HK-2 (cell line): ENCODE measurements around the gene NACC1.

Experiments used
- DNase-seq: peaks from one replicate; pipeline ENCODE4 v3.0.0-alpha.2; 2018; ENCODE audit not compliant: unreplicated experiment

The NACC1 gene

GRCh38 chr19:13087795-13088537 is 30.1 kb upstream of the NACC1 start:
- no peak for DNase-seq

GRCh38 chr19:13089139-13089856 is 28.8 kb upstream of the NACC1 start:
- no peak for DNase-seq

DNA sequence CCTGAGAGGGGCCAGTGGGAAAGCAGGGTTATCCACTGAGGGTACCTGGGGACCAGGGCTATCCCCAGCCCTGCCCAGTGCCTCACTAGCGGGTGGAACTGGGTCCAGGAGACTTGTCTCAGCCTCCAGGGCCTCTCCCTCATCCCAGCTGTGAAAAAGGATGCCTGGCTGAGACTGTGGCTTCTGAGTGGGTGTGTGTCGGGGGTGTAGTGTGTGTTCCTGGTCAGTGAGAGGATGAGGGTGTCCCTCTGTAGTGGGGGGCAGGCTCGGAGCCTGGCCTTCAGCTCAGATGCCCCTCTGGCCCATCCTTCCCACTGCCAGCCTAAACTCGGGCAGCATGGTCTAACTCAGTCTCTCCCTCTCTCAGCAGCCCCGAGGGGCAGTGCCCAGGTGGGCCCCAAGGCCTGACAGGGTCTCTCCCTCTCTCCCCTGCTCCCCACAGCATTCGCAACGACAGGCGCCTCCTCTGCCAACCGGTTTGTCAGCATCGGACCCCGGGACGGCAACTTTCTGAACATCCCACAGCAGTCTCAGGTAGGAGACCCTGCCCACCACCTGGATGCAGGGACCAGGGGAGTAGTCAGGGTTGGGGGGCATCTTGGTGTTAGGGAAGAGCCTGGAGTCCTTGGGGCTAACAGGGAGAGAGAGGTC is 28.1 kb upstream of the NACC1 start:
- DNase-seq, result no peak

GRCh38 chr19:13090511-13091231 is 27.4 kb upstream of the NACC1 start:
- DNase-seq, result no peak

GRCh38 chr19:13091400-13092157 is 26.5 kb upstream of the NACC1 start:
- DNase-seq, result peak; percentile 42

DNA sequence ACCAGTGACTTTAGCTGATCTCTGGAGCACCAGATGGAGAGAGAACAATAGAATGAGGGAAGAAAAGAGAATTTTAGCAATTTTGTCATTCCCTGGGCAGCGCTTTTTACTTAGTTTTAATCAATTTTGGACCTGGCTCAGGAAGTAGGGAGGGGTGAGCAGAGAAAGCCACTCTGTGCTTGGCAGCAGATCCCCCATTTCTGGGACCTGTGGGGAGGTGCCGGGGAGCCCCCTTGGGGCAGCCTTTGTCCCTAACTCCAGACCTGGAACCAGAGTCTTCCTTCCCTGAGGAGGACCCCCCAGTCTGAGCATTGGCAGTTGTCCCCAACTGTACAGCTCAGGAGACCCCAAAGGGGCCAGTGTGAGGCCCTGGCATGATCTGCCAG is 25.9 kb upstream of the NACC1 start:
- DNase-seq, result no peak

GRCh38 chr19:13092606-13093235 is 25.3 kb upstream of the NACC1 start:
- peak; percentile 62 for DNase-seq

DNA sequence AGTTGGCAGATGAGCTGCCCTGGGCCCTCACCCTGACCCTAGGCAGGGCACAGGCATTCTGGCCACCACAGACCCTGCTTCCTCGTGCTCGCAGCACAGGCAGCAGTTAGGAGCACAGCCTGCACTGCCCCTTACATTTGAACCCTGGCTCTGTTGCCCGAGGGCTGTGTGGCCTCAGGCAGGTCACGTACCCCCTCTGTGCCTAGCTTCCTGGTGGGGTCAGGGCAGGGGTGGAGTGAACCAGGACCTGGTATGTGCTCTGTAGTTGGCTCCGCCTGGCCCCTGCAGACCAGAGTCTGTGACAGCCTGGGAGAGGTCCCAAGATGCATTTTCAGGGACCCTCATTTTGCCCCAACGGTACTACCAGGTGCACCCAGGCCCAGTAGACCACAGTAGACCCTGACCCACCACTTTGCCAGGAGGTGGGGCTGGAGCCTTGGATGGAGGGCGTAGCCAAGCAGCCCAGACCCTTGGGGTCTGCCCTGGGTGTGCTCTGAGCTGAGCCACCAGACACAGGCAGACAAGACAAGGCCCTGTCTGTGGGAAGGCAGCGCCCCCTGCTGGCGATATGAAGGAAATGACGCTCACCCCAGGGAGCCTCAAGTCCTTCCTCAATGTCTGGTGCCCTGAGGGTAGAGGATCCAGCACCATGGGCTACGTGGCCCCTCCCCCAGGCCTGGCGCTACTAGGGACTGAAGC is 24.5 kb upstream of the NACC1 start:
- peak; percentile 83 for DNase-seq

GRCh38 chr19:13094106-13094504 is 24.0 kb upstream of the NACC1 start:
- no peak for DNase-seq

GRCh38 chr19:13094771-13095392 is 23.2 kb upstream of the NACC1 start:
- DNase-seq, result no peak

- DNase-seq, result no peak
Measured at GRCh38 chr19:13095393-13095784, 22.7 kb upstream of the NACC1 start.

- no peak for DNase-seq
Measured at GRCh38 chr19:13095934-13096927, 21.8 kb upstream of the NACC1 start.

- DNase-seq, result no peak
Measured at GRCh38 chr19:13097033-13097462, 21.0 kb upstream of the NACC1 start.

DNA sequence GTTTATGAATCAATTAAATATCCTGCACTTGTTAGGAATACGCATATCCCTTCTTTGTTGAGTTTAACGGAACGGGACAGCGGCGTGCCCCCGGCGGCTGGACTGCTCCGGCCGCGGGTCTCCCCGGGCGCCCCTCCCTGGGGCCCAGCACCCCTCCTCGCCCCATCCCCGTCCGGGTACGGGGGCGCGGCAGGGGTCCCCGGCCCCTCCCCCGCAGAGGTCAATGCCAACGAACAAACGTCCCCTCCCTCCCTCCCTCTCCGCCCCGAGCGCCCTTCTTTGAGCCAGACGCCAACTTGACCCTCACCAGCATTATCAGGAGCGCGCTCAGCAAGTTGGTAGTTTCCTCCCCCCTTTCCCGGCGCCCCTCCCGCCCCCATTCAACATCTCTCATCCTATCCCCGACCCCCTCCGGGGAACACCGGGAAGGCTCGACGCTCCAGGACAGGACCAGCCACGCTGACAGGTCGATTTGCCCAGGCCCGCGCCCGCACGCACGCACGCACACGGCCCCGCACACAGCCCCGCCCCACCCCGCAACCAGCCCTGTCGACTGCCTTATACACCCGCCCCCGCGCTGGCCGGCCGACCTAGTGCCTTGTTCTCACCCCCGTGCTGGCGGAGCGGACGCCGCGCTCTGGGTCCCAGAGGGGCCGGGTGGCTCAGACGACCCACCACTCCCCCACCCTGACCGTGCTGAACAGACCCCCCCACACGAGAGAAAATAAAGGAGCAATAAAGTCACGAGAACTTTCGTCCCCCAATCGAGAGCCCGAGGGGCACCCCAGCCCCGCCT is 20.4 kb upstream of the NACC1 start:
- DNase-seq, result no peak

GRCh38 chr19:13098277-13099072 is 19.6 kb upstream of the NACC1 start:
- DNase-seq, result no peak

DNA sequence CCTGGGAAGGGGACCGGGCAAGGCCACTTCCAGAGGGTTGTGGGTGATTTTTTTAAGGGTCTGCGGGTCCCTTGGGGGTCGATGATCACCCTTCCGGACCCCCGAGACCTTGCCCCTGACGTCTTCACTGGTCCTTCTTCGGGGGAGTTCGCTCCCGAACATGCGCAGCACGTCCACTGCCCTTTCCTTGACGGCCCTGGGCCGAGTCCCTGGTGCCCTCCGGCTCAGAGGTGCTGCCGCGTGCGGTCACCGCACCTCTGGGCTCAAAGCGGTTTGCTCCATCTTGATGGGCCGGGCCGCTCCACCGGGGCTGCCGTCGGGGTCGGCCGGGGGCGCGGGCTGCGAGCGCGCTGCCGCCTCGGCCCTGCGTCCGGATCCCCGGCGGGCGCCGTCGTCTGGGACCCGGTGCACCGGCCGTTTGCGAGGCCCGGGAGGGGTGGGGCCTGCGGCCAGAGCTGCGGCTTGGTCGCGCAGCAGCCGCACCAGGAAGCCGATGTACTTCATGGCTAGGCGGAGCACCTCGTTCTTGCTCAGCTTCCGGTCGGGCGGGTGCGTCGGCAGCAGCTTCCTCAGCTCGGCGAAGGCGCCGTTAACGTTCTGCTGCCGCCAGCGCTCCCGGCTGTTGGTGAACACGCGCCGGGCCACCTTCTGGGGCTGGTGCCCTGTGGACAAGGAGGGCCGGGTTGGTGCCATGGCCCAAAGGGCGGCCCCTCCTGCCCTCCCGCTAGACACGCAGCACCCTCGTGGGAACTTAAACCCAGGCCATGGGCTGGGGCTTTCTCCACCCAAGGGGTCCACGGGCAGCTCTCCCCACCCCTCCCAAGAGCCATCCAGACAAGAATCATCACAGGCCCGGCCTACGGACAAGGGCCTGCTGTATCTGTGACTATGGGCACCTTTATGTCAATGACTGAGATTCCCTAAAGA is 18.7 kb upstream of the NACC1 start:
- DNase-seq, result no peak
